HG02981 (cell line): ENCODE measurements around the gene CEP95.

Experiments
- ATAC-seq: cut with Tn5 transposase; IDR thresholded peaks from one replicate; pipeline ENCODE4 v1.9.1; 2021; ENCODE audit warnings: mild to moderate bottlenecking, moderate library complexity; ENCODE audit not compliant: unreplicated experiment

CEP95 gene

DNA sequence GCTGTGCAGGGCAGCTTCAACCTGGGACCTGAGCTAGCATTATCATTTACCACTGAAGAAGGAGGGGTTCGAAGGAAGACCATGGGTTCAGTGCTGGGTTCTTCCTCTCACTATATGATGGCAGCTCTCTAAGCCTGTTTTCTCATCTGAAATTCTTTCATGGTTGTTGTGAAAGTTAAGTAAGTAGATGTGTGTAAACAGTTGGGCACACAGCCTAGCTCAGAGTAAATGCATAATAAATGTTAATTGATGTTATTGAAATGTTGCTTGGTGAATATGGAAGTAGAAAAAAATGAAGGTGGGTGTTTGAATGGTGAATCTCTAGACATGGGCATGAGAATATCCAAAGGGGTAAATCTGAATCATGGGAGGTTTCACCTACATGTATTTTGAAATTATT is 9.1 kb downstream of the CEP95 start:
- ATAC-seq: no peak

DNA sequence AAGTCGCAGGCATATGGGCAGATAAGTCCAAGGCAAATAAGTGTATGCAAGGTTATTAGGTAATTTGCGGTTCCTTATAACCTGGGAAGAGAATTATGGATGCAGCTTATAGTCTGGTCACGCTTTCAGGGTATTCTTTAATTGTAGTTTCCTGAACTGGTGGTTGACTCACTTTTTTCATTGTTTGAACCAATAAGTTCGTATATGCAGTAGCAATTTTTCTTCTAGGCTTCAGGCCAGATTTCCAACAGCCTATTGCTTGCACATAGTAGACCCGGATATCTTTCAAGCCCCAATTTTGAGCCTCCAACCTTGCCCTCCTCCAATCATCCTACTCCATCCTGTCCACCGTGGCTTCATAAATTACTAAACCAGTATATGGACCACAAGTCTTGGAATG is 12.8 kb downstream of the CEP95 start:
- no peak for ATAC-seq

DNA sequence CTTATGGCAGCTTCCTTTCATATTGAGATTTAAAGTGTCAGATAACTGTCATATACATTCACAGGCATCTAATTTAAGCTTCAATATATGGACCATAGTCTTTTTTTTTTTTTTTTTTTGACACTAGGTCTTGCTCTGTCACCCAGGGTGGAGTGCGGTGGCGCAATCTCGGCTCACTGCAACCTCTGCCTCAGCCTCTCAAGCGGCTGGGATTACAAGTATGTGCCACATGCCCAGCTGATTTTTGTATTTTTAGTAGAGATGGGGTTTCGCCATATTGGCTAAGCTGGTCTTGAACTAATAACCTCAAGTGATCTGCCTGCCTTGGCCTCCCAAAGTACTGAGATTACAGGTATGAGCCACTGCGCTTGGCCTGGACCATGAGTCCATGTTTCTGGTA is 13.6 kb downstream of the CEP95 start:
- no peak for ATAC-seq

DNA sequence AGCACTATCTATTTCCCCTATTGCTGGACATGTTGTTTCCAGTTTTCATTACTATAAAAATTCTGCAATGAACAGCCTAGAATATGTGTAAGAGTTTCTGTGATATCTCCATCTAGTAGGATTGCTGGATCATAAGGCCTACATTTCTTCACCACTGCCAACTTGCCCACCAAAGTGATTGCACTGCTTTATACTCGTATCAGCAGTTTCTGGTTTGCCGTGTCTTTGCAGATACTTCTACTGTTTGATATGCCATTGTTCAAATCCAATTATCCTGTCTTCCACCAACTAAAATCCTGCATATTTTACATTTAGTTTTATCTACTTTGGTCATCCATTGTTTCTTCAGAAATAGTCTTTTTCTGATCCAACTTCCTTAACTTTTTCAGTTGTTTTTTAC is 21.1 kb downstream of the CEP95 start:
- ATAC-seq: no peak

GRCh38 chr17:64529221-64529620 is 22.4 kb downstream of the CEP95 start:
- ATAC-seq: no peak

- no peak for ATAC-seq
Measured at GRCh38 chr17:64531955-64532371, 25.2 kb downstream of the CEP95 start.

- no peak for ATAC-seq
Measured at GRCh38 chr17:64532409-64532808, 25.6 kb downstream of the CEP95 start.

DNA sequence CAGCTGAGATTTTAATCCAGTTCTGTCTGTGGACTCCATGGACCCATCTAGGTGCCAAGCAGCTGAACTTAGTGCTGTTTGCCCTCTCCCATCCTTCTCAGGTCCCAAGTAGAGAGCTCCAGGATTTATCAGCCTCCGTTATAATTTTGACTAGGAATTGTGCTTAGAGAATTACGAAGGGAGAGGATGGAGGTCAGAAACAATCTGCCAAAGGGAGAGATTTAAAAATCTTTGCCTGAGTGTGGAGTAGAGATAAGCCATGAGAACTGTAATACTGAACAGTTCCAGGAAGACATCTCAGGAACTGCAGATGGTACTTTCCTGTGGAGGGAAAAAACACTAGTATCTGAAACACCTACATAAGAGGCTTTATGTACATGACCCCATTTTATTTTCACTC is 27.0 kb downstream of the CEP95 start:
- no peak for ATAC-seq

- ATAC-seq: no peak
Measured at GRCh38 chr17:64534187-64534586, 27.4 kb downstream of the CEP95 start.

DNA sequence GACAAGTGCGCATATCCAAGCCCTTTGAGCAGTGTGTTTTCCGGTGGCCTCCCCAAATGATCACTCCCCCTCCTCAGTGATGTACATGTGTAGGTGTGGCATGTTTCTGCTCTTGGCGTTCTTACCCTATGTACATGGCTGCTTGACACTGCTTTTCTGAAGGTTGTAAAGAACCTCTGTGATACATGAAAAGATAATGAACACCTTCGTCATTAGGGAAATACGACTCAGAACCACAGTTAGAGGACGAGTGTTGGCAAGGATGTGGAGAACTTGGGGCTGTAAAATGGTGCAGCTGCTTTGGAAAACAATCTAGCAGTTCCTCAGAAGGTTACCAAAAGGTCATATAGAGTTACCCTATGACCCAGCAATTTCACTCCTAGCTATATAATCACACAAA is 28.6 kb downstream of the CEP95 start:
- ATAC-seq: no peak

GRCh38 chr17:64536913-64537312 is 30.1 kb downstream of the CEP95 start:
- ATAC-seq: no peak

DNA sequence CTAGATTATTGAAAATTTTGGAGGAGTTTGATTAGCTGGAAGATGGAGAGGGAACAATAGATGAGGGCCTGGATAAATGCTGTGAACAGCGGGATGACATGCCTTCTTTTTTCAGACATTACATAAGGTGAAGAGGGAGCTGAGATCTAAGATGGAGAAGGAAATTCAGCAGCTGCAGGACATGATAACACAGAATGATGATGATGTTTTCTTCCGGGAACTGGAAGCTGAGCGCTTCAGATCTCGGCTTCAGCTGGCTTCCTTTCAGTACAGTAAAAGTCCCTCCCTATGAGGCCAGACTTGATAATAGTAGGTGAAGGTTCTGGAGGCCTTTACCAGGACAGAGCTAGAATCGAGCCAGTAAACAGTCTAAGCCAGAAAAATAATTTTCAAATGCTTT is 30.7 kb downstream of the CEP95 start:
- no peak for ATAC-seq

DNA sequence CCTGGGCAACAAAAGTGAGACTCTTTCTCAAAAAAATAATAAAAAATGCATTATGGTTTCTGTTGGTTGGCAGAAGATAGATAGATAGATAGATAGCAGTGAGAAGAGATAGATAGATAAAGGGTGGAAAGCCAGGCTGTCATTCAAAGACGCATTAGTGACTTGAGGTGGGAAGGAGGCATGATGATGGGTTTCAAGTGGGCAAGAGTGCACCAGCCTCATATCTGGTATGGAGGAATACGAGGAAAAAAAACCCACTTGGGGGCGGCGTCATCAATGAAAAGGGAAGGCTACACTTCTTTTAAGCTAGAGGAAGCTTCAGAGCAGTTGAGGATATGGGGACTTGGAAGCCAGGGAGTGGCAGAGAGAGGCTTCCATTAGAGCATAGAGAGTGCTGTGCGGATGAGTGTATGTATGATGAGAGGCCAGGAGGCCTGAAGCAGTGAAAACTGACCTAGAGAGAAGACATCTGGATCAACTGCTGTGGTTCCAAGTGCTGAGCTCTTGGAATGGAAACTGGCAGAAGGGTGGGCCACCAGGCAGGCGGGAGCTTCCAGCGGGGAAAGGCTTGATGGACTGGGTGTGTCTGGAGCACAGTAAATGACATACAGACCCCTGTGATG is 31.8 kb downstream of the CEP95 start:
- no peak for ATAC-seq

DNA sequence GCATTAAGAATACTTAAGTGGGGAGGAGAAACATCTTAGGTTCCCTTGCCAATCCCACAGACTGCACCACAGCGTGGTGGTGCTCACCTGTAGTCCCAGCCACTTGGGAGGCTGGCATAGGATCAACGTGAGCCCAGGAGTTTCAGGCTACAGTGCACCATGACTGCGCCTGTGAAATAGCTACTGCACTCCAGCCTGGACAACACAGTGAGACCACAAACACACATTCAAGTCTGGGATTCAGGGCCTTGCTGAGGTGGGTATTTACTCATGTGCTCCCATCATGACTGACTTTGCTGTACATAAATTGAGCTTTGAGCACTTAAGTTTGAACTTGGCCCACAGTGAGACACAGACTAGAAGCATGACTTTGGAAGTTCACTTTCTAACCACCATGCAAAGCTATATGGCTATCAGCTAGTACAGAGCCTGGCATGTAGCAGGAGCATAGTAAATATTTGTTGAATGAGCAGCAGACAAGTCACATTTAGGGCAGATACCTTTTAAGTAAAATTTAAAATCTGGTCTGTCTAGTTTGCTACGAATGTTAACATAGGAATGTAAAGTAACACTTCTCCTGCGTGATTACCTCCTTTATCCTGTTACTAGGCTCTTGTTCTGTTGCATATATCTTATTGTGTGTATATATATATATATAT is 33.5 kb downstream of the CEP95 start:
- ATAC-seq: no peak

GRCh38 chr17:64544742-64545141 is 38.0 kb downstream of the CEP95 start:
- no peak for ATAC-seq

DNA sequence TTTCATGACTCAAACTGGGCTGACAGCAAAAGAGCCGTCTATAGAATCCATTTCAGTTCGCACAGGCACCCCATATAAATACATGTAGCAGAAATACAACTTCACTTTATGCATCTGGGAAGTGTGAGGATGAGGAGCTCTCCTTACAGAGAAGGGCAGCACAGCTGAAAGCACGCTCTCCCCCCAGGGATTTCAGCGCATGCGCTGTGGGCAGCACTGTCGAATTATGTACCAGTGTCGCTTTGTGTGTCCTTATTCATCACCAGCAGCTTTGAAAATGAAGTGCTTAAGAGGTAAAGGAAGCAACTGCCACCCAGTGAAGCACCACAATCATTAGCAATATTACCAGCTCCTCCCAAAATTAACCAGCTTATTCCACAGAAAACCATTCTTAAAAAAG is 39.9 kb downstream of the CEP95 start:
- no peak for ATAC-seq

- ATAC-seq: no peak
Measured at GRCh38 chr17:64547319-64547718, 40.5 kb downstream of the CEP95 start.

- ATAC-seq: no peak
Measured at GRCh38 chr17:64551461-64551860, 44.7 kb downstream of the CEP95 start.

GRCh38 chr17:64554028-64554637 is 47.4 kb downstream of the CEP95 start:
- ATAC-seq: no peak

GRCh38 chr17:64555281-64555680 is 48.5 kb downstream of the CEP95 start:
- ATAC-seq: no peak

DNA sequence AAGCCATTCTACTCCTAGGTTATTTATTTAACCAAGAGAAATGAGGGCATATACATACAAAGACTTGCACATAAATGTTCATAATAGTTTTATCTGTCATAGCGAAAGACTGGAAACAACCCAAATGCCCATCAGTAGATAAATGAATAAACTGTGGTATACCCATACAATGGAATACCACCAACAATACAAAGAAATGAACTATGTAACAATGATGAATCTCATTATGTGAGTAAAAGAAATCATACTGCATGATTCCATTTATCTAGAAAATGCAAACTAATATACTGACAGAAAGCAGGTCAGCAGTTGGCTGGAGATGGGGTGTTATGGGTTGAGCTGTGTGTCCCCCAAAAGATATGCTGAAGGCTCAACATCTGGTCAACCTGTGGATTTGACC is 57.3 kb downstream of the CEP95 start:
- no peak for ATAC-seq

- ATAC-seq: no peak
Measured at GRCh38 chr17:64565563-64565962, 58.8 kb downstream of the CEP95 start.

DNA sequence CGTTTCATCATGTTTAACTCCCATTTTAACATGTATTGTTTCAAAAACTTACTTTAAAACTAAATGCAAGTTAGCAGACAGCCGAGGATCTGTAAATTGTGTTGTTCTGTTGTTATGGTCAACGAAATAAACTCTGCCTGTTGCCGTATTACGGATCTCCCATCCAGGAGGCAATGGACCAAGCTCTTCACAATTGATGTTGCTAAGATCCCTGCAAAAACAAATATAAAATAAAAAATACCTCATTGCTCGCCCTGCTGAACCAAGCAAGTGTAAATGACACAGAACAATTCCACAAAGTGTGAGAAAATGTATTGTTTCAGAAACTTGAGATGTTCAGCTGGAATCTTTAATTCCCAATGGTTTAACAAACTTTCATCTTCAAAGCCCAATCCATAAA is 65.0 kb downstream of the CEP95 start:
- no peak for ATAC-seq
